HepG2 (cell line): ENCODE data around the gene S1PR3. TPM values are rescaled to one million over a fixed set of nuclear protein-coding genes. Genes with fewer than 3 reads are reported as not detected.

ENCODE experiments used
- ATAC-seq: fragments of 200-7000 bp; cut with Tn5 transposase; 3 replicates; pipeline ENCODE4 v1.9.1; 2020; ENCODE audit warnings: mild to moderate bottlenecking, moderate library complexity
- BruUV-seq: library from RNA; stranded (reverse); fragments of 400-500 nt; replicated peaks from 2 replicates; lab custom pipeline; 2021; lab: Mats Ljungman, UMichigan
- CTCF ChIA-PET: fragments of 300-600 bp; formaldehyde crosslinking; extraction: SDS; loops from one replicate; lab custom pipeline; 2021; ENCODE audit warnings: low total read pairs, inconsistent platforms, low intra/inter-chr PET ratio; lab: Yijun Ruan, JAX
- POLR2A ChIA-PET: fragments of 350-600 bp; sonication (Branson Sonifier 250); formaldehyde crosslinking; loops from one replicate; lab custom pipeline; 2020; ENCODE audit warnings: antibody characterized with exemption, inconsistent platforms; lab: Yijun Ruan, JAX
- DNase-seq: peaks from one replicate; pipeline ENCODE4 v3.0.0-alpha.2; 2015; ENCODE audit warnings: low spot score
- FAIRE-seq: peaks from 3 replicates; lab custom pipeline; 2011; peaks lifted over from hg19 to GRCh38; lab: Jason Lieb, UNC
- H2AFZ ChIP-seq: one replicate; pipeline ENCODE4 v1.6.1; 2011; ENCODE audit warnings: low read length, inconsistent platforms
- H3K27ac ChIP-seq: fragments of 300-600 bp; 3 replicates; pipeline ENCODE4 v1.8.0; 2011; ENCODE audit warnings: mixed run types, mild to moderate bottlenecking, mixed read lengths, low read length, inconsistent platforms; ENCODE audit not compliant: insufficient read depth; ENCODE audit errors: extremely low read length
- H3K27me3 ChIP-seq, 2 experiments: fragments of 200-600 bp in 1 of 2; 2 replicates in 1 of 2; 3 replicates in 1 of 2; pipeline versions ENCODE4 v1.6.0 to v1.8.0; 2011; ENCODE audit warnings: low read length in 2 of 2, mild to moderate bottlenecking in 2 of 2, moderate library complexity in 2 of 2, inconsistent platforms in 1 of 2; ENCODE audit not compliant: insufficient read depth in 2 of 2, control insufficient read depth in 1 of 2
- H3K36me3 ChIP-seq, 2 experiments: fragments of 200-600 bp in 1 of 2; replicated peaks in 1 of 2; 2 replicates in 1 of 2; 3 replicates in 1 of 2; pipeline versions ENCODE4 v1.5.1 to v1.8.0; 2011; ENCODE audit warnings: low read length in 2 of 2, inconsistent platforms in 1 of 2; ENCODE audit not compliant: insufficient read depth in 2 of 2, control insufficient read depth in 1 of 2
- H3K4me1 ChIP-seq: 2 replicates; pipeline ENCODE4 v1.5.1; 2012; ENCODE audit warnings: low read length, inconsistent platforms; ENCODE audit not compliant: insufficient read depth
- H3K4me2 ChIP-seq: 2 replicates; pipeline ENCODE4 v1.6.0; 2011; ENCODE audit warnings: low read depth, low read length, inconsistent platforms
- H3K4me3 ChIP-seq, 3 experiments: fragments of 200-600 bp in 1 of 3; sonication (generic), shearing (Covaris generic) in 1 of 3; replicated peaks in 1 of 3; 2 replicates each; pipeline ENCODE4 v1.5.1; 2011 to 2016; ENCODE audit warnings: low read length in 3 of 3, inconsistent platforms in 2 of 3, low read depth in 2 of 3, mild to moderate bottlenecking in 2 of 3, control low read depth in 1 of 3, mixed read lengths in 1 of 3; ENCODE audit not compliant: insufficient read depth in 1 of 3
- H3K79me2 ChIP-seq: one replicate; pipeline ENCODE4 v1.6.1; 2011; ENCODE audit warnings: low read length, inconsistent platforms; ENCODE audit not compliant: insufficient read depth
- H3K9ac ChIP-seq: 2 replicates; pipeline ENCODE4 v1.6.0; 2011; ENCODE audit warnings: mild to moderate bottlenecking, low read depth, low read length, inconsistent platforms; ENCODE audit not compliant: insufficient read depth
- H3K9me3 ChIP-seq: 2 replicates; pipeline ENCODE4 v1.5.1; 2012; ENCODE audit warnings: mild to moderate bottlenecking, low read length
- H4K20me1 ChIP-seq: 2 replicates; pipeline ENCODE4 v1.6.0; 2011; ENCODE audit warnings: inconsistent platforms, mild to moderate bottlenecking, low read length, moderate library complexity; ENCODE audit not compliant: insufficient read depth
- BCL3 ChIP-seq: sonication (generic); formaldehyde crosslinking; IDR thresholded peaks from 2 replicates; pipeline ENCODE4 v1.5.1; 2020; ENCODE audit warnings: mild to moderate bottlenecking, missing genetic modification reagents, moderate library complexity
- EP300 ChIP-seq, 3 experiments: sonication (generic) in 1 of 3; formaldehyde crosslinking in 1 of 3; IDR thresholded peaks; 2 replicates each; pipeline versions ENCODE4 v1.5.1 to v1.6.1; 2011 to 2020; ENCODE audit warnings: low read depth in 2 of 3, low read length in 2 of 3, borderline replicate concordance in 1 of 3, improper control_type of control experiment in 1 of 3, mild to moderate bottlenecking in 1 of 3, missing genetic modification reagents in 1 of 3, moderate library complexity in 1 of 3
- KAT2B ChIP-seq: fragments of 150-350 bp; IDR thresholded peaks from 2 replicates; pipeline ENCODE4 v1.6.1; 2014; ENCODE audit warnings: low read depth, low read length, borderline replicate concordance
- KLF16 ChIP-seq, 2 experiments: sonication (generic) in 1 of 2; formaldehyde crosslinking in 1 of 2; IDR thresholded peaks; 2 replicates each; pipeline versions ENCODE4 v1.6.1 to v1.8.0; 2016 to 2023; ENCODE audit warnings: missing genetic modification reagents in 2 of 2, missing compliant biosample characterization in 1 of 2
- PTBP1 ChIP-seq: fragments of 200-400 bp; formaldehyde crosslinking; IDR thresholded peaks from 2 replicates; pipeline ENCODE4 v1.6.1; 2018; ENCODE audit warnings: low read length, low read depth; ENCODE audit not compliant: poor library complexity, severe bottlenecking
- SIX1 ChIP-seq: sonication (generic); formaldehyde crosslinking; IDR thresholded peaks from 2 replicates; pipeline ENCODE4 v1.4.0; 2020; ENCODE audit warnings: missing genetic modification reagents, borderline replicate concordance
- ZFY ChIP-seq: sonication (generic); formaldehyde crosslinking; IDR thresholded peaks from 2 replicates; pipeline ENCODE4 v1.4.0; 2020; ENCODE audit warnings: missing genetic modification reagents
- ZIK1 ChIP-seq: sonication (generic); formaldehyde crosslinking; IDR thresholded peaks from 2 replicates; pipeline ENCODE4 v1.5.0; 2020; ENCODE audit warnings: mild to moderate bottlenecking, low read depth, missing genetic modification reagents, borderline replicate concordance
- ZNF546 ChIP-seq: sonication (generic); formaldehyde crosslinking; conservative IDR thresholded peaks from 2 replicates; pipeline ENCODE4 v1.8.1; 2023; ENCODE audit warnings: mild to moderate bottlenecking, missing genetic modification reagents
- ZNF749 ChIP-seq: sonication (generic); formaldehyde crosslinking; IDR thresholded peaks from 2 replicates; pipeline ENCODE4 v1.8.0; 2022; ENCODE audit warnings: mild to moderate bottlenecking, missing genetic modification reagents, moderate library complexity, borderline replicate concordance
- WGBS: methylation state at CpG from one replicate; pipeline ENCODE4 v1.1.6; 2017; ENCODE audit warnings: low lambda C conversion rate; 5-methylcytosine and 5-hydroxymethylcytosine counted together
- in situ Hi-C: cut with HindIII; loops from 2 replicates; pipeline ENCODE4 v1.10.0; 2017; ENCODE audit warnings: low pct_unique_long_range_greater_than_20kb; ENCODE audit not compliant: extremely low pct_ligation_motif_present
- intact Hi-C: fragments of 100-400 bp; cut with micrococcal nuclease; formaldehyde crosslinking; loops from one replicate; pipeline ENCODE4 v1.10.0; 2022; ENCODE audit not compliant: unreplicated experiment
- polyA plus RNA-seq, 8 experiments: library from polyadenylated mRNA; depleted of rRNA in 3 of 8; stranded (reverse) in 7 of 8; unstranded in 1 of 8; fragments of >200 nt; fragmentation: Illumina TruSeq in 4 of 8; extraction: Trizol in 4 of 8; gene quantifications; 2 replicates each; pipeline versions ENCODE4 v1.2.1 to v1.2.3, GENCODE V29; 2011 to 2016; ENCODE audit warnings: low read depth in 4 of 8, missing spikeins in 1 of 8, mixed read lengths in 1 of 8; ENCODE audit not compliant: insufficient read depth in 1 of 8
- total RNA-seq, 5 experiments: library from RNA; depleted of rRNA; stranded (reverse); fragments of >200 nt; fragmentation: Illumina TruSeq; extraction: Trizol; gene quantifications; 2 replicates each; pipeline ENCODE4 v1.2.3, GENCODE V29; 2016; ENCODE audit warnings: low read depth in 1 of 5
- TF ChIP-seq, protein P1 (sequence below): sonication (generic); formaldehyde crosslinking; IDR thresholded peaks from 2 replicates; pipeline ENCODE4 v1.4.0; 2020; ENCODE audit warnings: missing genetic modification reagents
- TF ChIP-seq, protein P2 (sequence below): sonication (generic); formaldehyde crosslinking; IDR thresholded peaks from 2 replicates; pipeline ENCODE4 v1.5.0; 2020; ENCODE audit warnings: mild to moderate bottlenecking, missing genetic modification reagents

Gene S1PR3
- total and polyA plus RNA-seq, 2 of the 13 experiments (the other 11 are each of a cell fraction or from before 2014, with no cell fraction given) = 0.02 TPM; not detected in 1

- TF ChIP-seq KLF16 (CRISPR knock-in tag; IDR thresholded peaks at IDR 0.05) = no peak
- no peak for TF ChIP-seq BCL3 (CRISPR knock-in tag)
- no peak for TF ChIP-seq ZNF546 (CRISPR knock-in tag)
- TF ChIP-seq, protein P1, sequence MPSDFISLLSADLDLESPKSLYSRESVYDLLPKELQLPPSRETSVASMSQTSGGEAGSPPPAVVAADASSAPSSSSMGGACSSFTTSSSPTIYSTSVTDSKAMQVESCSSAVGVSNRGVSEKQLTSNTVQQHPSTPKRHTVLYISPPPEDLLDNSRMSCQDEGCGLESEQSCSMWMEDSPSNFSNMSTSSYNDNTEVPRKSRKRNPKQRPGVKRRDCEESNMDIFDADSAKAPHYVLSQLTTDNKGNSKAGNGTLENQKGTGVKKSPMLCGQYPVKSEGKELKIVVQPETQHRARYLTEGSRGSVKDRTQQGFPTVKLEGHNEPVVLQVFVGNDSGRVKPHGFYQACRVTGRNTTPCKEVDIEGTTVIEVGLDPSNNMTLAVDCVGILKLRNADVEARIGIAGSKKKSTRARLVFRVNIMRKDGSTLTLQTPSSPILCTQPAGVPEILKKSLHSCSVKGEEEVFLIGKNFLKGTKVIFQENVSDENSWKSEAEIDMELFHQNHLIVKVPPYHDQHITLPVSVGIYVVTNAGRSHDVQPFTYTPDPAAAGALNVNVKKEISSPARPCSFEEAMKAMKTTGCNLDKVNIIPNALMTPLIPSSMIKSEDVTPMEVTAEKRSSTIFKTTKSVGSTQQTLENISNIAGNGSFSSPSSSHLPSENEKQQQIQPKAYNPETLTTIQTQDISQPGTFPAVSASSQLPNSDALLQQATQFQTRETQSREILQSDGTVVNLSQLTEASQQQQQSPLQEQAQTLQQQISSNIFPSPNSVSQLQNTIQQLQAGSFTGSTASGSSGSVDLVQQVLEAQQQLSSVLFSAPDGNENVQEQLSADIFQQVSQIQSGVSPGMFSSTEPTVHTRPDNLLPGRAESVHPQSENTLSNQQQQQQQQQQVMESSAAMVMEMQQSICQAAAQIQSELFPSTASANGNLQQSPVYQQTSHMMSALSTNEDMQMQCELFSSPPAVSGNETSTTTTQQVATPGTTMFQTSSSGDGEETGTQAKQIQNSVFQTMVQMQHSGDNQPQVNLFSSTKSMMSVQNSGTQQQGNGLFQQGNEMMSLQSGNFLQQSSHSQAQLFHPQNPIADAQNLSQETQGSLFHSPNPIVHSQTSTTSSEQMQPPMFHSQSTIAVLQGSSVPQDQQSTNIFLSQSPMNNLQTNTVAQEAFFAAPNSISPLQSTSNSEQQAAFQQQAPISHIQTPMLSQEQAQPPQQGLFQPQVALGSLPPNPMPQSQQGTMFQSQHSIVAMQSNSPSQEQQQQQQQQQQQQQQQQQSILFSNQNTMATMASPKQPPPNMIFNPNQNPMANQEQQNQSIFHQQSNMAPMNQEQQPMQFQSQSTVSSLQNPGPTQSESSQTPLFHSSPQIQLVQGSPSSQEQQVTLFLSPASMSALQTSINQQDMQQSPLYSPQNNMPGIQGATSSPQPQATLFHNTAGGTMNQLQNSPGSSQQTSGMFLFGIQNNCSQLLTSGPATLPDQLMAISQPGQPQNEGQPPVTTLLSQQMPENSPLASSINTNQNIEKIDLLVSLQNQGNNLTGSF = no peak
Measured at GRCh38 chr9:88971131-88971960, 19.9 kb upstream of the S1PR3 start (continued).

GRCh38 chr9:88972401-88972800 lies 18.9 kb upstream of the S1PR3 start:
- no peak for DNase-seq
- CTCF ChIA-PET = no interaction called here
- no peak overlapping the region for H2AFZ ChIP-seq
- no peaks in the 10 kb centered on the region for H3K9me3 ChIP-seq
- 44% methylated on average over 4 of the region's 4 CpGs for WGBS
- H3K27ac ChIP-seq = no peak overlapping the region
- no peak overlapping the region for H3K4me2 ChIP-seq
- peaks cover 0 to 7% of the 10 kb centered on the region in 2 experiments; a peak in 1 of 5 replicates for H3K27me3 ChIP-seq
- no peak for ATAC-seq
- FAIRE-seq = no peak
- POLR2A ChIA-PET = no interaction called here
- no peaks in the 10 kb centered on the region for H4K20me1 ChIP-seq
- H3K4me3 ChIP-seq = no peak overlapping the region
- H3K9ac ChIP-seq = no peak overlapping the region
- no peaks in the 10 kb centered on the region for H3K36me3 ChIP-seq
- H3K4me1 ChIP-seq = no peaks in the 10 kb centered on the region
- intact Hi-C loops = no loop called here
- BruUV-seq = no TSS peak
- in situ Hi-C loops = no loop called here
- H3K79me2 ChIP-seq = no peaks in the 10 kb centered on the region
- TF ChIP-seq PTBP1 (no peak), EP300 (IDR thresholded peaks at IDR 0.05; ENCODE audit: low read depth in 2 of 2, low read length in 2 of 2) (no peak), EP300 (CRISPR knock-in tag; IDR thresholded peaks at IDR 0.05; ENCODE audit: borderline replicate concordance) (no peak), ZNF749 (CRISPR knock-in tag) (no peak), SIX1 (CRISPR knock-in tag) (no peak), ZIK1 (CRISPR knock-in tag) (no peak), KAT2B (no peak), ZFY (CRISPR knock-in tag) (no peak)
- TF ChIP-seq, protein P2, sequence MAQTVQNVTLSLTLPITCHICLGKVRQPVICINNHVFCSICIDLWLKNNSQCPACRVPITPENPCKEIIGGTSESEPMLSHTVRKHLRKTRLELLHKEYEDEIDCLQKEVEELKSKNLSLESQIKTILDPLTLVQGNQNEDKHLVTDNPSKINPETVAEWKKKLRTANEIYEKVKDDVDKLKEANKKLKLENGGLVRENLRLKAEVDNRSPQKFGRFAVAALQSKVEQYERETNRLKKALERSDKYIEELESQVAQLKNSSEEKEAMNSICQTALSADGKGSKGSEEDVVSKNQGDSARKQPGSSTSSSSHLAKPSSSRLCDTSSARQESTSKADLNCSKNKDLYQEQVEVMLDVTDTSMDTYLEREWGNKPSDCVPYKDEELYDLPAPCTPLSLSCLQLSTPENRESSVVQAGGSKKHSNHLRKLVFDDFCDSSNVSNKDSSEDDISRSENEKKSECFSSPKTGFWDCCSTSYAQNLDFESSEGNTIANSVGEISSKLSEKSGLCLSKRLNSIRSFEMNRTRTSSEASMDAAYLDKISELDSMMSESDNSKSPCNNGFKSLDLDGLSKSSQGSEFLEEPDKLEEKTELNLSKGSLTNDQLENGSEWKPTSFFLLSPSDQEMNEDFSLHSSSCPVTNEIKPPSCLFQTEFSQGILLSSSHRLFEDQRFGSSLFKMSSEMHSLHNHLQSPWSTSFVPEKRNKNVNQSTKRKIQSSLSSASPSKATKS (CRISPR knock-in tag) = no peak
